ENCODE data around the gene CAPN11. TPM values are rescaled to one million over a fixed set of nuclear protein-coding genes. Genes with fewer than 3 reads are reported as not detected.

Gene CAPN11
- total and polyA plus RNA-seq, 10 of the 15 experiments (the other 5 are each of a cell fraction or from before 2014, with no cell fraction given), result 0.05 to 0.44 (median 0.31) TPM

- intact Hi-C loops (cut with micrococcal nuclease; ENCODE audit: unreplicated experiment) (no loop called here), in situ Hi-C loops (cut with MboI) (no loop called here)
- no peak overlapping the region for H3K4me3 ChIP-seq
- no peak overlapping the region for H2AFZ ChIP-seq (ENCODE audit: control insufficient read depth, low read depth, low read length)
- WGBS (ENCODE audit: insufficient coverage, insufficient replicate concordance, low lambda C conversion rate, missing lambda C conversion rate), result 86% methylated on average over 10 of the region's 10 CpGs
- no peak for FAIRE-seq
- ChIA-PET SMC1A (ENCODE audit: uncharacterized antibody, unreplicated experiment) (no interaction called here), CTCF (interaction anchor here (1.0 to 9.3 kb wide), 2 partner anchors 49 to 64 kb away, joined by 3 to 85 read pairs; no protein-coding TSS in a partner anchor), RAD21 (ENCODE audit: unreplicated experiment) (no interaction called here), POLR2A (no interaction called here)
- no peaks in the 10 kb centered on the region for H3K79me2 ChIP-seq (ENCODE audit: control insufficient read depth, insufficient read depth, low read length)
- no peak overlapping the region for H3K9ac ChIP-seq (ENCODE audit: control insufficient read depth, insufficient read depth, low read length)
- no peak for ATAC-seq
- H3K36me3 ChIP-seq (ENCODE audit: control insufficient read depth in 2 of 2, insufficient read depth in 2 of 2, low read length in 1 of 2), result peaks cover 0 to 3% of the 10 kb centered on the region in 2 experiments; a peak in 3 of 4 replicates
- H3K4me1 ChIP-seq (ENCODE audit: control insufficient read depth, insufficient read depth, low read length), result no peaks in the 10 kb centered on the region; the same call in 1 of the 2 replicates
- no peak for DNase-seq (ENCODE audit: low read depth, low spot score)
- no peak overlapping the region for H3K4me2 ChIP-seq (ENCODE audit: control insufficient read depth, insufficient read depth)
- no peaks in the 10 kb centered on the region for H4K20me1 ChIP-seq (ENCODE audit: control insufficient read depth, insufficient read depth)
- BruUV-seq (replicated peaks), result no TSS peak
- no peak overlapping the region for H3K27ac ChIP-seq (ENCODE audit: control insufficient read depth, insufficient read depth)
- H3K27me3 ChIP-seq (replicated peaks in 1 of 2; ENCODE audit: control insufficient read depth in 2 of 2, insufficient read depth in 2 of 2, low read length in 1 of 2), result no peaks in the 10 kb centered on the region
- H3K9me3 ChIP-seq (replicated peaks; ENCODE audit: control insufficient read depth, insufficient read depth, low read length), result no peaks in the 10 kb centered on the region
- no peak for TF ChIP-seq MYC (IDR thresholded peaks at IDR 0.05; ENCODE audit: insufficient read depth, insufficient read length, insufficient replicate concordance, low read length, severe bottlenecking)
- no peak for TF ChIP-seq POLR2A (IDR thresholded peaks at IDR 0.05; ENCODE audit: low read depth, low read length)
- TF ChIP-seq IKZF1 (conservative IDR thresholded peaks at IDR 0.05), result no peak
- TF ChIP-seq ZBTB4 (CRISPR knock-in tag; IDR thresholded peaks at IDR 0.05), result no peak
- no peak for TF ChIP-seq HSF1 (IDR thresholded peaks at IDR 0.05; ENCODE audit: low read depth, low read length)
- no peak for TF ChIP-seq E2F8 (IDR thresholded peaks at IDR 0.05; ENCODE audit: low read depth, partially characterized antibody)
- no peak for TF ChIP-seq ELK1 (IDR thresholded peaks at IDR 0.05; ENCODE audit: low read depth, low read length)
- no peak for TF ChIP-seq CREB1 (IDR thresholded peaks at IDR 0.05; ENCODE audit: low read depth)
- TF ChIP-seq E4F1 (IDR thresholded peaks at IDR 0.05; ENCODE audit: borderline replicate concordance, partially characterized antibody), result no peak
- no peak for TF ChIP-seq RAD51 (IDR thresholded peaks at IDR 0.05)
- TF ChIP-seq SP1 (IDR thresholded peaks at IDR 0.05; ENCODE audit: low read depth, low read length), result no peak
- no peak for TF ChIP-seq HDAC6 (IDR thresholded peaks at IDR 0.05; ENCODE audit: unreplicated experiment)
- no peak for TF ChIP-seq HCFC1 (IDR thresholded peaks at IDR 0.05; ENCODE audit: low read length)
- TF ChIP-seq PML (IDR thresholded peaks at IDR 0.05; ENCODE audit: low read length), result no peak
These were observed 11.9 kb upstream of the CAPN11 start for GRCh38 chr6:44146685-44147084.

Measured in GM12878 (cell line).